ENCODE data around the gene RELN.

RELN gene

GRCh38 chr7:103996639-103997038 is 7.2 kb upstream of the RELN start:
- Mint-ChIP-seq H3K27ac (no peak overlapping the region), H3K27me3 (ENCODE audit: low read depth, poor library complexity) (peaks cover 27% of the 10 kb centered on the region), H3K4me3 (no peak overlapping the region), H3K36me3 (ENCODE audit: low read depth) (no peaks in the 10 kb centered on the region), H3K4me1 (no peaks in the 10 kb centered on the region), H3K9me3 (no peaks in the 10 kb centered on the region)
- TF ChIP-seq, protein P1, sequence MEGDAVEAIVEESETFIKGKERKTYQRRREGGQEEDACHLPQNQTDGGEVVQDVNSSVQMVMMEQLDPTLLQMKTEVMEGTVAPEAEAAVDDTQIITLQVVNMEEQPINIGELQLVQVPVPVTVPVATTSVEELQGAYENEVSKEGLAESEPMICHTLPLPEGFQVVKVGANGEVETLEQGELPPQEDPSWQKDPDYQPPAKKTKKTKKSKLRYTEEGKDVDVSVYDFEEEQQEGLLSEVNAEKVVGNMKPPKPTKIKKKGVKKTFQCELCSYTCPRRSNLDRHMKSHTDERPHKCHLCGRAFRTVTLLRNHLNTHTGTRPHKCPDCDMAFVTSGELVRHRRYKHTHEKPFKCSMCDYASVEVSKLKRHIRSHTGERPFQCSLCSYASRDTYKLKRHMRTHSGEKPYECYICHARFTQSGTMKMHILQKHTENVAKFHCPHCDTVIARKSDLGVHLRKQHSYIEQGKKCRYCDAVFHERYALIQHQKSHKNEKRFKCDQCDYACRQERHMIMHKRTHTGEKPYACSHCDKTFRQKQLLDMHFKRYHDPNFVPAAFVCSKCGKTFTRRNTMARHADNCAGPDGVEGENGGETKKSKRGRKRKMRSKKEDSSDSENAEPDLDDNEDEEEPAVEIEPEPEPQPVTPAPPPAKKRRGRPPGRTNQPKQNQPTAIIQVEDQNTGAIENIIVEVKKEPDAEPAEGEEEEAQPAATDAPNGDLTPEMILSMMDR (IDR thresholded peaks at IDR 0.05): no peak
- DNase-seq: no peak

DNA sequence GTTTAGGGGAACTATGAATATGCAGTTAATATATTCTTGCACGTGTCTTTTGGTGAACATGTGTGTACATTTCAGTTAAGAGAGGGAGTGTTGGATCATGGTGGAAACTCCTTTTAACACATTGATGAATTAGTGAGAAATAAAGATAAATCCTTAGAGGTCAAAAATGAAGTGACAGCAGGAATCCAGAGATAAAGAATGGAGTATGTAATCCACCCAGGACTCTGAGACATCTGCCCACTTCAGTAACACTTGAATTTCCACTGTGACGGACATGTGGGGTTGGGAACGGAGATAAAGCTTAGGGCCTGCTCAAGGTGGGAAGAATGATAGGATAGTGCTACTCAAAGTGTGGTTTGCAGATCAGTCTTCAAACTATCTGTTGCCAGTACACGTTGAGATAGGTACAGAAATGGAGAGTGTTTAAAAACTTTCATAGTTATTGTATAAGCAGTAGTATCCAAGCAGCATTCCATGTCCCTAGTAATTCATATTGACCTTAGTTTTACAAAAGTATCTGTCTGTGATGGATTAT is 6.6 kb upstream of the RELN start:
- no peaks in the 10 kb centered on the region for H3K36me3 Mint-ChIP-seq (ENCODE audit: low read depth)
- TF ChIP-seq, protein P1 (IDR thresholded peaks at IDR 0.05): no peak
- no peak overlapping the region for H3K4me3 Mint-ChIP-seq
- H3K27ac Mint-ChIP-seq: no peak overlapping the region
- H3K27me3 Mint-ChIP-seq (ENCODE audit: low read depth, poor library complexity): peaks cover 33% of the 10 kb centered on the region
- H3K9me3 Mint-ChIP-seq: no peaks in the 10 kb centered on the region
- DNase-seq: no peak
- H3K4me1 Mint-ChIP-seq: no peaks in the 10 kb centered on the region

DNA sequence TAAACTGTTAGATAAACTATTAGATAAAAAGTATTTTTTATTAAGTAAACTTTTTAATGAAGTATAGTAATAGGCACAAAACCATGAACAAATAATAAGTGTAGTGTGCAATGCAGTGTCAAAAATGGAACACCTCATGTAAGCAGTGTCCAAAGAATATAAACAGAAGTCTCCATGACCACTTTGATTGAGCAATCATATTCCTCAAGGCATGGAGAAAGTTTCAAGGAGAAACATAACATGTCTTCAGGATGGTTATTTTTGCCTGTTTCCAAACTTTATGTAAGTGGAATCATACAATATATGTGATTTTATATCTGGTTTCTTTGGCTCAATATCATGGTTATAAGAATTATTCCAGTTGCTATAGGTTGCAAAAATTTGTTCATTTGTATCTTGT is 6.1 kb upstream of the RELN start:
- TF ChIP-seq, protein P1 (IDR thresholded peaks at IDR 0.05): no peak
- Mint-ChIP-seq H3K27me3 (ENCODE audit: low read depth, poor library complexity) (peaks cover 38% of the 10 kb centered on the region), H3K36me3 (ENCODE audit: low read depth) (no peaks in the 10 kb centered on the region), H3K4me1 (peaks cover under 1% of the 10 kb centered on the region), H3K4me3 (no peak overlapping the region), H3K27ac (no peak overlapping the region), H3K9me3 (no peaks in the 10 kb centered on the region)
- no peak for DNase-seq

DNA sequence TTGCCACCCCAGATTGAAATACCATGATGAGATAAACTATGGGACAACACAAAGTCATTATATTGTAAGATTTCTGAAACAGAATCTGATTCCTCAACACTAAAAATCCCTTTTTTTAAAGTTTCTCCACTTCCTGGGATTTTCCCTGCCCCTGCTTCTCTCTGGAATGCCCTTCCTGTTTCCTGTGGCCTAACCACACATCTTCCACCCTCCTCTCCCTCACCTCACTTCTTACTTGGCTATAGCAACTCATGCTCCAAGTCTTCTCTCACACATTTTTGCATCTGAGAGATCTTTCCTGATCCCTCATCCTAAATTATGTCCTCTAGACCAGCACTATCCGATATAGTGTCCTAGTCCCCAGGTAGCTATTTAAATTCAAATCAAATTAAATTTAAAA is 4.1 kb upstream of the RELN start:
- Mint-ChIP-seq H3K27me3 (ENCODE audit: low read depth, poor library complexity) (peaks cover 51% of the 10 kb centered on the region), H3K4me1 (peaks cover 10% of the 10 kb centered on the region), H3K9me3 (no peaks in the 10 kb centered on the region), H3K36me3 (ENCODE audit: low read depth) (no peaks in the 10 kb centered on the region), H3K4me3 (no peak overlapping the region), H3K27ac (no peak overlapping the region)
- DNase-seq: no peak
- TF ChIP-seq, protein P1 (IDR thresholded peaks at IDR 0.05): no peak

DNA sequence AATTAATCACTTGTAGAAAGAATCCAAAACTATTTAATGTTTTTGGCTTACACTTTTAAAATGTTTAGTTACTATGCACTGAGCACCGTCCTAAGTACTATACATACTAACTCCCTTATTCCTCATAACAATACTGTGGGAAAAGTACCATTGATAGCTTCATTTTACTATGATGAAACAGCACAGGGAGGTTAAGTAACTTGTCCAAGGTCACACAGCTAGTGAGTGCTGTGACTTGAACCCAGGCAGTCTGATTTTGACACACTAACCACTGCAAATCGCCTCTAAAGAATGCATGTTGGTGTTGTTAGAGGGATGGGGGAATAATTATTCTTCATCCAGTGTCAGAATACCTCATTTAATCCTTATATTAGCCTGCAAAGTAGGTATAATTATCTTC is 1.9 kb upstream of the RELN start:
- Mint-ChIP-seq H3K27me3 (ENCODE audit: low read depth, poor library complexity) (peaks cover 67% of the 10 kb centered on the region), H3K4me3 (no peak overlapping the region), H3K9me3 (no peaks in the 10 kb centered on the region), H3K36me3 (ENCODE audit: low read depth) (no peaks in the 10 kb centered on the region), H3K27ac (no peak overlapping the region), H3K4me1 (peaks cover 13% of the 10 kb centered on the region)
- no peak for DNase-seq
- TF ChIP-seq, protein P1 (IDR thresholded peaks at IDR 0.05): no peak

DNA sequence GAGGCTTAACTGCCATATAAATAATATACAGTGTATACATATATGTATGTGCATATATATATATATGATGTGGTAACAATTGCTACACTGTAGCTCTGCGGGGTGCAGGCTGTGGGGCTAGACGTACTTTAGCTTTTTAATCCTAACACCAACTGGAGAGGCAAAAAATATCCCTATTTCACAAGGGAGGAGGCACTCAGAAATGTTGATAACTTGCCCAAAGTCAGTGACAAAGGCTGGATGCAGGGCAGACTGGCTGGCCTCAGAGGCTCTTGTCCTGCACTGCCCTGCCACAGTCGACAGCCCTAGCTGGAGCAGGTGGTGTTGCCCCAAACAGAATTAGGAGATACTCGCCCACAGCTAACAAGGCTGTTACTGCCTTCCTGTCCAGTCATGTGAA is 1.5 kb upstream of the RELN start:
- H3K27ac Mint-ChIP-seq: no peak overlapping the region
- TF ChIP-seq, protein P1 (IDR thresholded peaks at IDR 0.05): no peak
- H3K4me1 Mint-ChIP-seq: peaks cover 13% of the 10 kb centered on the region
- DNase-seq: no peak
- H3K4me3 Mint-ChIP-seq: no peak overlapping the region
- no peaks in the 10 kb centered on the region for H3K36me3 Mint-ChIP-seq (ENCODE audit: low read depth)
- peaks cover 71% of the 10 kb centered on the region for H3K27me3 Mint-ChIP-seq (ENCODE audit: low read depth, poor library complexity)
- no peaks in the 10 kb centered on the region for H3K9me3 Mint-ChIP-seq
